Mucosa of descending colon (tissue), 3 donors: ENCODE measurements around the gene SEMA3E. TPM values are rescaled to one million over a fixed set of nuclear protein-coding genes. Genes with fewer than 3 reads are reported as not detected.

Experiments used
- ATAC-seq: fragments of 200-7000 bp; cut with Tn5 transposase; one replicate; pipeline ENCODE4 v1.9.1; 2020; ENCODE audit warnings: mild to moderate bottlenecking, moderate library complexity
- DNase-seq, 3 donors: peaks; one replicate each; pipeline ENCODE4 v3.0.0-alpha.2; 2020
- H3K36me3 ChIP-seq: fragments of 200-600 bp; one replicate; pipeline ENCODE4 v1.8.0; 2021; ENCODE audit warnings: low read depth, mild to moderate bottlenecking
- H3K4me1 ChIP-seq: fragments of 200-600 bp; one replicate; pipeline ENCODE4 v1.8.0; 2021; ENCODE audit warnings: low read depth, mild to moderate bottlenecking
- H3K4me3 ChIP-seq: fragments of 200-600 bp; one replicate; pipeline ENCODE4 v1.8.0; 2021; ENCODE audit warnings: mild to moderate bottlenecking
- H3K9me3 ChIP-seq: fragments of 200-600 bp; one replicate; pipeline ENCODE4 v1.8.0; 2021; ENCODE audit warnings: mild to moderate bottlenecking
- intact Hi-C, 2 donors: fragments of 100-400 bp; cut with DNase I in 1 of 2; cut with micrococcal nuclease in 1 of 2; formaldehyde crosslinking; loops; one replicate each; pipeline versions ENCODE4 v1.11.0 to v1.11.1; 2022; cut with DNase I, micrococcal nuclease
- total RNA-seq, 3 donors: library from RNA; stranded (reverse); fragmentation: NEBNext Ultra II Directional in 2 of 3; extraction: Animal tissue kit (Norgen Biotek cat#: 25700) in 2 of 3; gene quantifications; one replicate each; pipeline versions ENCODE4 v1.2.1 to v1.2.4, GENCODE V29; 2021 to 2023
- TF ChIP-seq, protein P1 (sequence below): fragments of 200-600 bp; IDR thresholded peaks from one replicate; pipeline ENCODE4 v1.8.0; 2022; ENCODE audit warnings: antibody characterized with exemption, mild to moderate bottlenecking
- donor health status: DM: no; HTN: no; CAD: no; lungs with moderate emphysema.
- donor health status: DM: no; HTN: no; CAD: no.
- donor health status: DM: no; HTN: yes; CAD: no.

The SEMA3E gene
- total RNA-seq, 3 donors from 2014 or later, result 1.7 to 5.8 (median 2.7) TPM

DNA sequence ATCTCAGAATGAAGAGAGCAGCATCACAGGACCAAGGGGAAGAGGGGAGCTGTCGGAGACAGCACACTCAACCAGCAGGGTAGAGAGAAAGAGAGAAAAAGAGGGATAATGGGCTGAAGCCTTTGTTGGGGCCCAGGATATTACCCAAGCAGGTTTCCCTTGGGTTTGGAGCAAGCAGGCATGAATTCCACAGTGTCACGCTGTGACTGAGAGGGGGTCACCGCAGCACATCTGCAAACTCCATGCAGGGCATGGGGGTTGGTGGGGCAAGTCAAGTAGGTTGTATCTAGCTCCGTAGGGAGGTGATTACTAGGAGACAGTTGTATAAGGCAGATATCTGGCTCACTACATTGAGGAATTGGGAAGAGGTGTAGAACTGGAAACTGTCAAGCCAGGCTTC is 42.2 kb upstream of the SEMA3E start:
- ATAC-seq, result no peak
- intact Hi-C loops, result no loop called here
- TF ChIP-seq, protein P1, sequence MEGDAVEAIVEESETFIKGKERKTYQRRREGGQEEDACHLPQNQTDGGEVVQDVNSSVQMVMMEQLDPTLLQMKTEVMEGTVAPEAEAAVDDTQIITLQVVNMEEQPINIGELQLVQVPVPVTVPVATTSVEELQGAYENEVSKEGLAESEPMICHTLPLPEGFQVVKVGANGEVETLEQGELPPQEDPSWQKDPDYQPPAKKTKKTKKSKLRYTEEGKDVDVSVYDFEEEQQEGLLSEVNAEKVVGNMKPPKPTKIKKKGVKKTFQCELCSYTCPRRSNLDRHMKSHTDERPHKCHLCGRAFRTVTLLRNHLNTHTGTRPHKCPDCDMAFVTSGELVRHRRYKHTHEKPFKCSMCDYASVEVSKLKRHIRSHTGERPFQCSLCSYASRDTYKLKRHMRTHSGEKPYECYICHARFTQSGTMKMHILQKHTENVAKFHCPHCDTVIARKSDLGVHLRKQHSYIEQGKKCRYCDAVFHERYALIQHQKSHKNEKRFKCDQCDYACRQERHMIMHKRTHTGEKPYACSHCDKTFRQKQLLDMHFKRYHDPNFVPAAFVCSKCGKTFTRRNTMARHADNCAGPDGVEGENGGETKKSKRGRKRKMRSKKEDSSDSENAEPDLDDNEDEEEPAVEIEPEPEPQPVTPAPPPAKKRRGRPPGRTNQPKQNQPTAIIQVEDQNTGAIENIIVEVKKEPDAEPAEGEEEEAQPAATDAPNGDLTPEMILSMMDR, result no peak
- no peak for DNase-seq
- Histone ChIP-seq H3K4me3 (no peak overlapping the region), H3K36me3 (no peaks in the 10 kb centered on the region), H3K9me3 (no peaks in the 10 kb centered on the region), H3K4me1 (no peaks in the 10 kb centered on the region)

DNA sequence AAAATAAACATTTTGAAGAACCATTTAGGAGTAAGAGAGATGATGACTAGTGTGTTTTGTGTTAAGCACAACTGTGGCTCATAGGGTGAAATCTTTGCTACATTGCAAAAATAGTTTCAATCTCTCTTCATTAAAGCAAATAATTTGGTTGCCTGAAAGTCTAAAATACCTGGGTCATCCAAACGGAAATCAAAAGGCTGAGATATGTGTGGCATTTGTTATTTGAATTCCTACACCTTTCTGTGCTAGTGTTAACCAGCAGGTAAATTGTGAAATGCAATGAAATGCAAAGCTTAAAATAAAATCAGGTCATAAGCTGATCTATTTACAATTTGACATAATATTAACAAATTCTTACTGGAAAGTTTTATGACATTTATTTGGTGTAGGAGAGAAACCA is 40.9 kb upstream of the SEMA3E start:
- DNase-seq (no peak), ATAC-seq (no peak)
- TF ChIP-seq, protein P1, result no peak
- Histone ChIP-seq H3K9me3 (no peaks in the 10 kb centered on the region), H3K4me1 (no peaks in the 10 kb centered on the region), H3K36me3 (no peaks in the 10 kb centered on the region), H3K4me3 (no peak overlapping the region)
- intact Hi-C loops, result no loop called here

DNA sequence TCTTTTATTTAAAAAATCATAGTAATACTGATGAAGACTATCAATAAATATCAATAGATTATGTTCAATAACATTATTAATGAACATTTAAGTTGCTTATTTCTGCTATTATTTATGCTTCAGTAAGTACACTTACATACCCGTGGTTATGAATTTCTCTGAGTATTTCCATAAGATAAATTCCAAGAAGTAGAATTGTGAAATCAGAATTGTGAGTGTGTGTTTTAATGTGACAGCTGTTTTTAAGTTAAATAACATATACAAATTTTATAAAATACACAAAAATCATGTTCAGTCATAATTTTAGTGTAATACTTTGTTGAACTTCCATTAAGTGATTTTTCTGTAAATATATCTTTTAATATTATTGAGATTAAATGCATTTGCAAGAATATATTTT is 37.5 kb upstream of the SEMA3E start:
- intact Hi-C loops, result no loop called here
- Histone ChIP-seq H3K36me3 (no peaks in the 10 kb centered on the region), H3K4me3 (no peak overlapping the region), H3K4me1 (no peaks in the 10 kb centered on the region), H3K9me3 (no peaks in the 10 kb centered on the region)
- DNase-seq (no peak), ATAC-seq (no peak)
- TF ChIP-seq, protein P1, result no peak

DNA sequence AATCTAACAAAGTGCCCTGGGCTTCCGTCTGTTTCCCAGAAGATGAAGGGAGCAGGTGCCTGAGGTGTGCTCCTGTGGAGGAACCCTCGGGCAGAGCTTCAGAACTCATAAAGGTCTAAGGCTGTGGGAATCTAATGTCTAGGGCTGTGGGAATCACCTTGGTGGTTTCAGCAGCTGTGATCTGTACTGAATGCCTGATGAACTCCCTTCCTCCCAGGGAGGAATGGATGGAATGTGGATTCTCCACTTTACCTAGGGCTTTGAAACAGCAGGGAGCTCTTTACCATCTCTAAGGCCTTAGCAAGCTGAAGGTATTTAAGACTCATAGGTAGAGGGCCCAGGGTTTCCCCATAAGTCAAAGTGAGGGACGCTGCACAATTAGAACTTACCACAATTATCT is 36.0 kb upstream of the SEMA3E start:
- no peak overlapping the region for H3K4me3 ChIP-seq
- TF ChIP-seq, protein P1, result no peak
- DNase-seq (no peak), ATAC-seq (no peak)
- intact Hi-C loops, result no loop called here
- H3K9me3 ChIP-seq, result no peaks in the 10 kb centered on the region
- H3K4me1 ChIP-seq, result no peaks in the 10 kb centered on the region
- no peaks in the 10 kb centered on the region for H3K36me3 ChIP-seq

DNA sequence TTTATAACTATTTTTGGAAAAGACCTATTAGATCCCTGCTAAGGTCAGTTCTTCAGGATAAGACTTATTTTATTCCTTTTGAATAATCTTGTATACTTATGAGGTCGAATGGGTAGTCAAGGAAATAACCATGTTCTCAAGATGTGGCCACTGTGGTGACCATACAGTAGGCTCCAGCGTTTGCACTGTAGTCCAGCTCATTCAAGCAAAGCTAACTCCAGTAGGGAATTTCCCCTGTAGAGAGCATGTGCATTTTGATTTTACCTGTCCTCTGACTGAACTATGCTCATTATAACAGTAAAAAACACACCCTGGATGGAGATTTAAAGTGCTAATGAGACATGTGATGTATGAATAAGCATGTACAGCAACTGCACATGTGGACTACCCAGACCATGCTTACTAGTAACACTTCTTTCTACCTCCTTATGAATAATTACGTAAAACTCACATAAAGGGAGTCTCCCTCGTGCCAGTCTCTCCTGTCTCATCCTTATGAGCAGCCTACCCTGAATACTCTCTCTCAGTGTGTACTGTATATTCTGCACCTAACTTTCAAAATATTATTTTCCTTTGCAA is 32.4 kb upstream of the SEMA3E start:
- intact Hi-C loops, result no loop called here
- Histone ChIP-seq H3K4me3 (no peak overlapping the region), H3K36me3 (no peaks in the 10 kb centered on the region), H3K4me1 (no peaks in the 10 kb centered on the region), H3K9me3 (no peaks in the 10 kb centered on the region)
- ATAC-seq (no peak), DNase-seq (no peak)
- TF ChIP-seq, protein P1, result no peak
